HG02610 (cell line): ENCODE data around the gene SPDYE1.

Source experiments
- ATAC-seq: cut with Tn5 transposase; IDR thresholded peaks from one replicate; pipeline ENCODE4 v1.9.1; 2021; ENCODE audit warnings: mild to moderate bottlenecking, moderate library complexity; ENCODE audit not compliant: unreplicated experiment

Gene SPDYE1

GRCh38 chr7:44042221-44042620, 44.5 kb downstream of the SPDYE1 start:
- no peak for ATAC-seq

- no peak for ATAC-seq
Observed at GRCh38 chr7:44043902-44044301, 46.2 kb downstream of the SPDYE1 start.

GRCh38 chr7:44044315-44045225, 46.9 kb downstream of the SPDYE1 start, which contains the start of gene DBNL:
Gene DBNL, plus strand, starts transcription at chr7:44044702. Its CDS starts 36 bp downstream, at chr7:44044738.
- ATAC-seq, result peak; percentile 76

- no peak for ATAC-seq
Observed at GRCh38 chr7:44045226-44046014, 47.7 kb downstream of the SPDYE1 start.

GRCh38 chr7:44046321-44047061, 48.8 kb downstream of the SPDYE1 start:
- peak; percentile 52 for ATAC-seq

GRCh38 chr7:44048031-44048795, 50.5 kb downstream of the SPDYE1 start:
- ATAC-seq, result no peak

- no peak for ATAC-seq
Observed at GRCh38 chr7:44050121-44050914, 52.6 kb downstream of the SPDYE1 start.

GRCh38 chr7:44050915-44051560, 53.3 kb downstream of the SPDYE1 start:
- no peak for ATAC-seq

GRCh38 chr7:44051611-44052220, 54.0 kb downstream of the SPDYE1 start:
- ATAC-seq, result no peak

- no peak for ATAC-seq
Observed at GRCh38 chr7:44052771-44053365, 55.2 kb downstream of the SPDYE1 start.

GRCh38 chr7:44056681-44057080, 59.0 kb downstream of the SPDYE1 start:
- ATAC-seq, result no peak

GRCh38 chr7:44057181-44057848, 59.6 kb downstream of the SPDYE1 start:
- no peak for ATAC-seq

- ATAC-seq, result no peak
Observed at GRCh38 chr7:44057849-44058758, 60.4 kb downstream of the SPDYE1 start.

GRCh38 chr7:44058759-44059218, 61.1 kb downstream of the SPDYE1 start:
- no peak for ATAC-seq

GRCh38 chr7:44059219-44060090, 61.8 kb downstream of the SPDYE1 start:
- peak; percentile 48 for ATAC-seq
